ENCODE measurements around the gene C1QTNF8. TPM values are rescaled to one million over a fixed set of nuclear protein-coding genes. Genes with fewer than 3 reads are reported as not detected.
A peak's percentile ranks its signal among the peaks of the same experiment; 100 is the strongest.

The C1QTNF8 gene
- total RNA-seq, 1 experiment from 2014 or later = not detected

- Histone ChIP-seq H3K14ac (ENCODE audit: insufficient read depth, low read length) (no peak overlapping the region), H2BK12ac (ENCODE audit: insufficient read length, low read depth, low read length) (no peak overlapping the region), H3T11ph (ENCODE audit: low read length) (no peak overlapping the region), H3K79me1 (ENCODE audit: insufficient read depth, low read depth, low read length, poor library complexity, severe bottlenecking) (no peaks in the 10 kb centered on the region), H3K79me2 (ENCODE audit: insufficient read depth, low read length) (no peaks in the 10 kb centered on the region), H3K4me2 (ENCODE audit: insufficient read depth, insufficient read length, low read length) (no peak overlapping the region), H3K27ac (ENCODE audit: insufficient read length, low read depth, low read length) (no peak overlapping the region), H2BK5ac (ENCODE audit: insufficient read length, low read length) (no peak overlapping the region), H3K56ac (ENCODE audit: insufficient read length, low read depth, low read length) (no peak overlapping the region), H3K18ac (ENCODE audit: insufficient read length, low read depth, low read length) (no peak overlapping the region), H4K5ac (ENCODE audit: insufficient read length, low read depth, low read length) (no peak overlapping the region), H4K91ac (ENCODE audit: insufficient read length, low read depth, low read length) (no peak overlapping the region), H2AFZ (ENCODE audit: low read length) (no peak overlapping the region), H2AK5ac (ENCODE audit: insufficient read length, low read length) (no peak overlapping the region), H2BK15ac (ENCODE audit: low read depth, low read length) (no peak overlapping the region), H3K27me3 (ENCODE audit: insufficient read depth, low read length) (no peaks in the 10 kb centered on the region), H3K9ac (ENCODE audit: extremely low read depth, insufficient read length, low read length) (no peak overlapping the region), H2BK20ac (ENCODE audit: low read depth, low read length, poor library complexity, severe bottlenecking) (no peak overlapping the region), H3K23ac (ENCODE audit: insufficient read length, low read depth, low read length) (no peak overlapping the region), H3K9me3 (ENCODE audit: control insufficient read depth, low read depth, low read length) (no peaks in the 10 kb centered on the region), H3K4ac (ENCODE audit: low read depth, low read length) (no peak overlapping the region), H3K23me2 (ENCODE audit: insufficient read length, low read depth, low read length, poor library complexity, severe bottlenecking) (no peaks in the 10 kb centered on the region), H2BK120ac (ENCODE audit: low read depth, low read length, poor library complexity, severe bottlenecking) (no peak overlapping the region), H3K4me1 (ENCODE audit: insufficient read depth, low read length) (no peaks in the 10 kb centered on the region), H4K8ac (replicated peaks; ENCODE audit: insufficient read length, low read depth, low read length) (no peak overlapping the region), H4K20me1 (ENCODE audit: control insufficient read depth, insufficient read depth, insufficient read length) (no peaks in the 10 kb centered on the region)
- peaks cover 2 to 5% (median 4%) of the 10 kb centered on the region in 3 experiments; a peak in 5 of 7 replicates for H3K36me3 Mint-ChIP-seq (ENCODE audit: insufficient read depth in 1 of 3, low read depth in 3 of 3)
- no peak overlapping the region for H3K4me3 Mint-ChIP-seq
- peaks cover 13% of the 10 kb centered on the region for H3K27me3 Mint-ChIP-seq (ENCODE audit: low read depth)
- peaks cover 5 to 7% of the 10 kb centered on the region in 2 experiments for H3K9me3 Mint-ChIP-seq
- peak; percentile 92 for TF ChIP-seq CTCF (conservative IDR thresholded peaks at IDR 0.05)
- H3K27ac Mint-ChIP-seq = no peak overlapping the region; a peak in 1 of 7 replicates
- DNase-seq = peak; percentile 84
- 0 out of 4 replicates have a peak, but pooled peaks cover 0 to 2% of the 10 kb centered on the region in 2 experiments for H3K4me1 Mint-ChIP-seq
- WGBS (ENCODE audit: extremely low coverage, insufficient read length, low lambda C conversion rate) = no CpG with 5 or more reads among the region's 34 CpGs
These were observed 41.1 kb downstream of the C1QTNF8 start for GRCh38 chr16:1054660-1055556.
